SK-N-MC (cell line): ENCODE measurements around the gene PLXNA2.

Experiments
- DNase-seq: peaks from one replicate; pipeline ENCODE4 v3.0.0-alpha.2; 2011; ENCODE audit warnings: low read depth, low spot score
- H3K27ac ChIP-seq: fragments of 200-600 bp; sonication (generic); 2 replicates; pipeline ENCODE4 v1.5.1; 2016; ENCODE audit warnings: mixed run types
- H3K36me3 ChIP-seq: fragments of 200-600 bp; sonication (generic); 2 replicates; pipeline ENCODE4 v1.6.1; 2017; ENCODE audit warnings: antibody characterized with exemption, low read length, mixed read lengths; ENCODE audit not compliant: insufficient read depth
- H3K4me3 ChIP-seq: fragments of 200-600 bp; sonication (generic); 2 replicates; pipeline ENCODE4 v1.5.1; 2016
- H3K9ac ChIP-seq: fragments of 200-600 bp; sonication (generic); 2 replicates; pipeline ENCODE4 v1.8.0; 2017; ENCODE audit warnings: mixed run types, mixed read lengths; ENCODE audit not compliant: insufficient read length
- H3K9me3 ChIP-seq: fragments of 200-600 bp; sonication (generic); 2 replicates; pipeline ENCODE4 v1.6.1; 2017; ENCODE audit warnings: low read depth, mild to moderate bottlenecking, antibody characterized with exemption, low read length, moderate library complexity, mixed read lengths
- EZH2 ChIP-seq: fragments of 200-600 bp; sonication (generic); IDR thresholded peaks from one replicate; pipeline ENCODE4 v1.6.1; 2017; ENCODE audit warnings: antibody characterized with exemption
- FOXP2 ChIP-seq: optimal IDR thresholded peaks from 2 replicates; pipeline ENCODE3; 2011; ENCODE audit warnings: mild to moderate bottlenecking, moderate library complexity; ENCODE audit not compliant: insufficient read depth; ENCODE audit errors: extremely low read length, control extremely low read depth
- POLR2AphosphoS5 ChIP-seq: IDR thresholded peaks from 2 replicates; pipeline ENCODE4 v1.6.1; 2012; ENCODE audit warnings: mild to moderate bottlenecking, low read depth, low read length, borderline replicate concordance

PLXNA2 gene

DNA sequence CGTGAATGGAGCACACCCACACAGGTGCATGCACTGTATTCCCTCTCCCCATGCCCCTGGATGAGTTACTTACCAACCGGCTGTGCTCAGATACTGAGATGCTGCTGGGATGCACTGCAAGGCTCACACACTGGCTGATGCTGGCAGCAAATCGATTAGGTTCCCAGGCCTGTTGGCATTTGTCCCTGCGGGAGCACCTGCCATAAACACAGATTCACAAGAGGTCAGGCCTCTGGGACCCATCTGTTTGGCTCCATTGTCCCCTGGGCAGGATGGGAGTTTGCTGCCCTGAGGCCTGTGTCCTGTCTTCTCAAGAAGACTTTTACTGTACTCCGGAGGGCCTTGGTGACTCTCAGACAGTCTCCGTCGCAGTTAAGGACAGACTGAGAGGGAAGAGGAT, 145.4 kb downstream of the PLXNA2 start:
- DNase-seq, result no peak
- no peak overlapping the region for H3K27ac ChIP-seq
- H3K4me3 ChIP-seq, result no peak overlapping the region
- no peaks in the 10 kb centered on the region for H3K36me3 ChIP-seq
- no peak for TF ChIP-seq EZH2
- no peak for TF ChIP-seq POLR2AphosphoS5
- TF ChIP-seq FOXP2, result no peak
- H3K9ac ChIP-seq, result no peak overlapping the region
- no peaks in the 10 kb centered on the region for H3K9me3 ChIP-seq

DNA sequence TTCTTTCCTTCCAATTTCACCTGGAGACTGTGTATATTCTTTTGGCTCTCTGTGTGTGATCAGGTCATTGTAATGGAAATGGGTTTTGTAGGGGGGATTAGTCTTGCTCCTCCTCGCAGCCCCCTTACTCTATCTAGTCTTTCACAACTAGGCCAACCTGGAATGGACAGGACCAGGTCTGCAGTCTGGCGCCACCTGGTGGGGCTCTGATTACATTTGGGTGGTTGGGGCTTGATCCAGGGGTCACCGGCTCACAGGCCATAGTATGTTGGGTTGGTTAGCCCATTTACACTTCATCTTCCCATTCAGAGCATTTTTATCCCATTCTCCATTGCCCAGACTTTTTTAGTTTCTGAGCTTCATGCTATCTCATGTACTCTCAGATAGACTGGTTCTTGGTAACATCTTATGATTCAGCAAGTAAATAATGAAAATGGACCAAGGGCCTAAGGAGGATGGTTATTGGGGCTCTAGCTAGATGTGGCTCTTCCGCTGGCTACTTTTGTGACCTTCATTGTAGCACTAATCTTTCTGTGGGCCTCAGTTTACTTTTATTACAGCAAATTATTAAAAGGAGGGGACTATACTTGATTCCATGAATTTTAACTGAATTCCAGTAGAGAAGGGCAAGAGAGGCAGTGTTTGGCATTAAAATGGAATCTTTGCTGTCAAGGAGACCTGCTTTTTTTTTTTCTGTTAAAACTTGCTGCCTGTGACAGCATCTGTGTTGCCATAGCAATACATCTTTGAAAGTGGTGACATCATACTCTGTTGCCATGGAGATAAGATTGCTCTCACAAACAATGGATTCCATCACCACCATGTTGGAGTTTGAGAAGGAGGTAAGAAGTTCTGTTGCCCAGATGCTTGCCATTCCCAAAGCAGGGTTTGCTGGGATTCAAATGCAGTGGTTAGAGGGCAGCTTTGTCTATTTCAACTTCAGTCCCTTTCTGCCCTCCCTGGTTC, 150.1 kb downstream of the PLXNA2 start:
- DNase-seq, result no peak
- Histone ChIP-seq H3K36me3 (no peaks in the 10 kb centered on the region), H3K9ac (no peak overlapping the region), H3K9me3 (no peaks in the 10 kb centered on the region), H3K4me3 (no peak overlapping the region), H3K27ac (no peak overlapping the region)
- TF ChIP-seq POLR2AphosphoS5, result no peak
- no peak for TF ChIP-seq FOXP2
- TF ChIP-seq EZH2, result no peak

DNA sequence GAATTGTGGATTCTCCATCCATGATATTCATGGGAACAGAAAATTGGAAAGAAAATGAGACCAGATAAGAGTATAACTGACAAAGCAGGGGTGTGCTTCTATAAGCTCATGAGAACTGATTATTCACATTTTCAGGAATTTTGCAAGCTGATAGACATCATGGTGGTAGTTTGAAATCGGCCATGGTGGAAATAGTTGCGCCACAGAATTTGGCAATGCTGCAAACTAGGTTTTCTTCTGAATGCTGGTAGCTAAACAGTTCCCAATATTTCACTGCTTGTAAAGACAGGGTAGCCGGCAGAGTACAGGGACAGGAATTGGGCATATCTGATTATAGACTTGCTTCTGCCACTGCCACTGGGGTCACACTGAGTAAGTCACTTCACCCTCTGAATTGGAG, 151.1 kb downstream of the PLXNA2 start:
- H3K4me3 ChIP-seq, result no peak overlapping the region
- H3K9me3 ChIP-seq, result no peaks in the 10 kb centered on the region
- H3K36me3 ChIP-seq, result no peaks in the 10 kb centered on the region
- no peak overlapping the region for H3K9ac ChIP-seq
- DNase-seq, result no peak
- TF ChIP-seq POLR2AphosphoS5 (no peak), FOXP2 (no peak), EZH2 (no peak)
- no peak overlapping the region for H3K27ac ChIP-seq

DNA sequence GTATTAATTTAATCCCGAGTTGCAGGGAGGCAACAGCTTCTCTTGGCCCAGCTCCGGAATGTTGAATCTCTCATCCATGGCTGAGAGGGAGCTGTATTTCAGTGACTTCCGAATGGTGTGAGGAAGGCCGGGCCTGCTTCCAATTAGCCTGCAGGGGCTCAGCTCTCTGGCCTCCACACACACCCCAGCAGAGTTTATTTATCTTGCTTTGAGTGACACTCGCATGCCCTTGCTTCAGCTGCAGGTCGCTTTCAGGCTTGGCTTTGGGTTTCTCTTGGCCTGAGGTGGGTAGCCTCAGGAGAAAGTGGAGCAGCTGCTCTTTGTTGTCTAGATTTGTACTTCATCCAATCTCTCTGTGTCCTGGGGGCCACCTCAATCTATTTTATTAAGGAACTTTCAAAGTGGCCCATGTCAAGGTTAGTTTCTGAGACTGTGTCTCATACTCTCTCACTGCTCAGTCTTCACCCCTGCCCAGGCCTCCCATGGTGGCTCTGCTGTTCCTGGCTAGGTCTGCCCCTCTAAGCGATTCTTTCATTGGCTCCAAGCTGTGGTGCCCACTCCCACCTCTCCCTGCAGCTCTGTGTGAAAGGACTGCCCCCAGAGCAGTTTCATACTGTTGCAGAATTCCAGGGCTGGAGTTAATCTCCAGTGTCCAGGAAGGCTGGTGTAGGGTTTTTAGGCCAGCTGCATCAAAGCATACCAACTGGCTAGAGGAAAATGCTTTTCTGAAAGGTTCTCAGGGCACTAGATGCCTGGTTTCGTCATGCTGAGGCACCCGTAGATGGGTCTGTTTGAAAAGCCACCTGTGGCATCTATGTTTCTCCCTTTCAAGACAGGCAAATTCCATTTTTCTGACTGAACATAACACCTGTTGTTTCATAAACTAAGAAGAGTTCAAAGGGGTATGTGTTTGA, 153.5 kb downstream of the PLXNA2 start:
- DNase-seq, result no peak
- Histone ChIP-seq H3K27ac (no peak overlapping the region), H3K9me3 (no peaks in the 10 kb centered on the region), H3K4me3 (no peak overlapping the region), H3K36me3 (no peaks in the 10 kb centered on the region), H3K9ac (no peak overlapping the region)
- TF ChIP-seq FOXP2 (no peak), POLR2AphosphoS5 (no peak), EZH2 (no peak)

DNA sequence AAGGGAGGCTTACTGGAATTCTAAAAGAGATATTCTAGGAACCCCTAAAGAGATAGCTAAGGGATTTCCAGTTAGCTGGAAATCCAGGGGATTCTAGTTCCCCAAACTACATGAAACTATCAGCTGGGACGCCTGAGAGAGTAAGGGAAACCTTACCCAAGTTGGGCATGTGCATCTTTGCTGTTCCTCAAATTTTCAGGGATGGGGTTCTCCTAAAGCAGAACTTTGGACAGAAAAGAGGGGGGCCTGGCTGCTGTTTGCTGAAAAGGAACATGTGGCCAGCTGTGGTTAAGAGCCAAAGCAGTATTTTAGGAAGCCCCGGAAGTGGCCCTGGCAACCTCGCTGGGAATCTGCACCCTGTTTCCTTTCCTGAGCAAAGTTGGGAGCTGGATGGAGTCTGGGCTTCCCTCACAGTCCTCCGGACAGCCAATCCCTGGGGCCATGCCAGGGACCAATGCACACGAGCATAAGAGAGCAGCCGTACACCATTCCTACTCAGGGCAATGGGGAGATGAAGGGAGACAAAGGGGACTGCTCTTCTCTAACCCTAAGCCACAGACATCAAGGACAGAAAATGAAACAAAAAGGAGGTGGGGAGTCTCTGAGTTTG, 154.3 kb downstream of the PLXNA2 start:
- no peak overlapping the region for H3K4me3 ChIP-seq
- H3K36me3 ChIP-seq, result no peaks in the 10 kb centered on the region
- H3K27ac ChIP-seq, result no peak overlapping the region
- H3K9ac ChIP-seq, result no peak overlapping the region
- H3K9me3 ChIP-seq, result no peaks in the 10 kb centered on the region
- no peak for DNase-seq
- TF ChIP-seq EZH2, result no peak

DNA sequence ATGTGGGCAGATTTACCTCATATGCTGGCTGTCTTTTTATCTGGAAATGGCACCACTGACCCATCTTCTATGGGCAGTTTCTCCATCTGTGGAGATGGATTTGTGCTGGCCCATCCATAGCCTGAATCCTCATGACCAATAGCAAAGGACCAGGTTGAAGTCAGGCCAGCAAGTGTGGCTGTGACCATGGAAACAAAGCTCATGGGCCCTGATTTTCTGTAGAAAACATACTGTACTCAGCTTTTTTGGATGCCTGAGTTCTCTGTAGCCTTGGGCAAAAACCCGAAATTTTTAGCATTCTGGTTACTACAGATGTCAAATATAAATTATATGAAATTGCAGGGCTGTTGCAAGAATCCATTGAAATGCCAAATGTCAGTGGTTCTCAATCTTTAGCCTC, 155.0 kb downstream of the PLXNA2 start:
- TF ChIP-seq EZH2, result no peak
- TF ChIP-seq POLR2AphosphoS5, result no peak
- TF ChIP-seq FOXP2, result no peak
- H3K9ac ChIP-seq, result no peak overlapping the region
- no peaks in the 10 kb centered on the region for H3K36me3 ChIP-seq
- no peak overlapping the region for H3K27ac ChIP-seq
- DNase-seq, result no peak
- no peak overlapping the region for H3K4me3 ChIP-seq
- no peaks in the 10 kb centered on the region for H3K9me3 ChIP-seq

DNA sequence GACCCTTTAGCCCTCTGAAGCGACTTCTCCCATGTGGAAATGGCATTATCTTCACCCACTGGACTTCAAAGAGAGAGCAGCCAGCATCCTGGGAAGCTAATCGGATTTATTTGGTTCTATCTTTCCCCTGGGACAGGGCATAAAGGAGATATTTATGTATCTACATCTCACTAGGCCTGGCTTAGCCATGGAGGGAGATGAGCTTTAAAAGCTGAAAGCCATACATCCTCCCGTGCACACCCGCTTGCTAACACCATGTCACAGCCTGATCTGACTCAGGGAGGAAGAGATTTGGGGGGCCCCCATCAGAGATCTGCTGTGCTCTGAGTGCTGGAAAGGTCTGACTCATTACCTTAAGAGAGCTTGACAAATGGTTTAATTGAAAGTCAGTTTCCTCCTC, 155.9 kb downstream of the PLXNA2 start:
- no peak overlapping the region for H3K4me3 ChIP-seq
- no peaks in the 10 kb centered on the region for H3K36me3 ChIP-seq
- no peaks in the 10 kb centered on the region for H3K9me3 ChIP-seq
- DNase-seq, result no peak
- H3K9ac ChIP-seq, result no peak overlapping the region
- no peak overlapping the region for H3K27ac ChIP-seq
- no peak for TF ChIP-seq FOXP2
- TF ChIP-seq EZH2, result no peak
- TF ChIP-seq POLR2AphosphoS5, result no peak

DNA sequence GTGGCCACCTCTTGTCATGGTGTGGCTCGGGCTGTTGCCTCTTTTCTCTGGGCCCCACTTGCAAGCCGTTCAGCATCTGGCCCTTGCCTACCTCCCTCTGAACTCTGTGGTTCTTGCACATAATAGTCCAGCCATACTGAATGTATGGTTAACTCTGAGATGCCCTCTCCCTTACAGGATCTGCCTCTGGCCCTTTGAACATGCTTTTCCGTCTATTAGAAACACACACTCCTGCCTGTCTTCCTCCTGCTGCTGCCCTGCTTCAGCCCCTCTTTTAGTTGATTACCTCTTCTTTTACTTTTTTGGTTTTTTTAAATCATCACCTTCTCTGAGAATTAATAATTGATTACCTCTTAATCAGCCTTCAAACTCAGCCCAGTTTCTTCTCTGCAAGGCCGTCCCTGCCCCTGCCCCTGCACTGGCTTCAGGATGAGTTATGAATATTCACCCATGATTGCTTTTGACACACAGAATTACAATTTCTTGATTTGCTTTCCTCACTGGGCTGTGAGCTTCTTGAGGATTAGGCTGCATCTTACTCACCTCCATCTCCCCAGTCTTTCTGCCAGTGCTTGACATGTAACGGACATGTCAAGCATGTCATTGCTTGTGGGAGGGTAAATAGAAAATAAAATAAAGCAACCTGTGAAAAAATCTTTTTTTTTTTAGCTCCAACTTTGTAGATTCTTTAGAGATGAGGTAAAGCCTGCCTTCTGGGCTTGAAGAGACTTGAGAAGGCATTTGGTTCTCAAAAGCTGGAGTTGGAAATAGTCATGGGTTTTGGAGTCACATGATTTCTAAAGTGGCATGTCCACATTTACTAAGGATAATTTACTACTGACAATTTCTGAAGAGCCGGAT, 158.3 kb downstream of the PLXNA2 start:
- H3K4me3 ChIP-seq, result no peak overlapping the region
- DNase-seq, result no peak
- no peak overlapping the region for H3K9ac ChIP-seq
- no peaks in the 10 kb centered on the region for H3K36me3 ChIP-seq
- H3K27ac ChIP-seq, result no peak overlapping the region
- TF ChIP-seq POLR2AphosphoS5 (no peak), FOXP2 (no peak), EZH2 (no peak)
- H3K9me3 ChIP-seq, result no peaks in the 10 kb centered on the region
